Lung (tissue), 12 donors: ENCODE results near the gene SUGCT. TPM values are rescaled to one million over a fixed set of nuclear protein-coding genes. Genes with fewer than 3 reads are reported as not detected.

ENCODE experiments used
- ATAC-seq: fragments of 200-7000 bp; cut with Tn5 transposase; one replicate; pipeline ENCODE4 v1.9.1; 2020; ENCODE audit warnings: moderate number of reproducible peaks; ENCODE audit not compliant: insufficient read depth, low FRiP score
- DNase-seq, 3 donors: peaks; one replicate each; pipeline ENCODE4 v3.0.0-alpha.2; 2013 to 2017
- H3K27ac ChIP-seq, 2 donors: one replicate each; pipeline ENCODE4 v1.5.1; 2013; ENCODE audit warnings: mild to moderate bottlenecking in 2 of 2, moderate library complexity in 2 of 2, control low read depth in 1 of 2, inconsistent platforms in 1 of 2, low read depth in 1 of 2, low read length in 1 of 2
- H3K27me3 ChIP-seq, 3 donors: one replicate each; pipeline ENCODE4 v1.5.1; 2013; ENCODE audit warnings: low read length in 2 of 3; ENCODE audit not compliant: control insufficient read depth in 3 of 3, insufficient read depth in 3 of 3
- H3K36me3 ChIP-seq, 4 donors: one replicate each; pipeline ENCODE4 v1.5.1; 2013; ENCODE audit warnings: low read length in 4 of 4, mild to moderate bottlenecking in 1 of 4, moderate library complexity in 1 of 4; ENCODE audit not compliant: control insufficient read depth in 4 of 4, insufficient read depth in 4 of 4
- H3K4me1 ChIP-seq, 5 donors: one replicate each; pipeline ENCODE4 v1.5.1; 2013; ENCODE audit warnings: low read length in 5 of 5, mild to moderate bottlenecking in 2 of 5, moderate library complexity in 1 of 5; ENCODE audit not compliant: control insufficient read depth in 5 of 5, insufficient read depth in 5 of 5
- H3K4me3 ChIP-seq: one replicate; pipeline ENCODE4 v1.5.1; 2013; ENCODE audit warnings: mild to moderate bottlenecking, control low read depth, moderate library complexity
- H3K9ac ChIP-seq, 2 donors: one replicate each; pipeline ENCODE4 v1.5.1; 2013; ENCODE audit warnings: low read length in 2 of 2, control low read depth in 1 of 2; ENCODE audit not compliant: insufficient read depth in 1 of 2
- H3K9me3 ChIP-seq, 4 donors: one replicate each; pipeline ENCODE4 v1.5.1; 2013; ENCODE audit warnings: low read length in 3 of 4, mild to moderate bottlenecking in 1 of 4, moderate library complexity in 1 of 4; ENCODE audit not compliant: control insufficient read depth in 4 of 4, insufficient read depth in 3 of 4
- CTCF ChIP-seq: IDR thresholded peaks from 2 replicates; pipeline ENCODE4 v1.5.1; 2012; ENCODE audit warnings: mild to moderate bottlenecking; ENCODE audit errors: control extremely low read depth, extremely low read depth
- whole genome bisulfite sequencing, 2 donors: extraction: QIAGEN DNeasy Blood & Tissue Kit; methylation state at CpG; one replicate each; pipeline ENCODE4 v1.1.7; 2013; 5-methylcytosine and 5-hydroxymethylcytosine counted together
- polyA plus RNA-seq, 2 donors: library from polyadenylated mRNA; stranded (reverse); fragments of 200-250 nt; gene quantifications; one replicate each; pipeline ENCODE4 v1.2.1, GENCODE V29; 2013
- total RNA-seq, 2 donors: library from RNA; depleted of rRNA in 1 of 2; stranded (reverse); fragments of >200 nt in 1 of 2; gene quantifications; one replicate each; pipeline ENCODE4 v1.2.1, GENCODE V29; 2014 to 2021
- donor health status: control.
- donor health status: control.
- donor health status: Bipolar disorder and iron deficiency.
- donor health status: healthy.
- donor health status: DM: yes; HTN: yes; CAD: no.

The SUGCT gene
- total and polyA plus RNA-seq, 4 donors: 0.23 to 4.2 (median 1.8) TPM

GRCh38 chr7:40186586-40186985 lies 51.8 kb downstream of the SUGCT start:
- no peak overlapping the region for H3K27ac ChIP-seq
- DNase-seq (no peak), ATAC-seq (no peak)
- H3K36me3 ChIP-seq: peaks cover 0 to 2% (median 0%) of the 10 kb centered on the region in 4 donors
- 75 to 88% methylated on average over 1 of the region's 1 CpG for WGBS, 2 donors
- no peaks in the 10 kb centered on the region for H3K4me1 ChIP-seq
- H3K27me3 ChIP-seq: no peaks in the 10 kb centered on the region
- no peak for TF ChIP-seq CTCF
- H3K9me3 ChIP-seq: no peaks in the 10 kb centered on the region
- no peak overlapping the region for H3K4me3 ChIP-seq
- no peak overlapping the region for H3K9ac ChIP-seq

GRCh38 chr7:40192036-40192435 lies 57.2 kb downstream of the SUGCT start:
- TF ChIP-seq CTCF: no peak
- peak in 1 of 3 donors; percentile 12 for DNase-seq
- Histone ChIP-seq H3K27me3 (no peaks in the 10 kb centered on the region), H3K9me3 (no peaks in the 10 kb centered on the region), H3K27ac (no peak overlapping the region), H3K4me3 (no peak overlapping the region), H3K9ac (no peak overlapping the region), H3K36me3 (no peaks in the 10 kb centered on the region), H3K4me1 (no peaks in the 10 kb centered on the region)
- ATAC-seq: no peak
- WGBS, 2 donors: 86 to 92% methylated on average over 2 of the region's 2 CpGs

GRCh38 chr7:40194745-40195144 lies 59.9 kb downstream of the SUGCT start:
- 75 to 76% methylated on average over 1 of the region's 1 CpG for WGBS, 2 donors
- no peak for ATAC-seq

More at GRCh38 chr7:40194745-40195144, 59.9 kb downstream of the SUGCT start:
- Histone ChIP-seq H3K9me3 (no peaks in the 10 kb centered on the region), H3K4me1 (no peaks in the 10 kb centered on the region), H3K27ac (no peak overlapping the region), H3K36me3 (no peaks in the 10 kb centered on the region), H3K27me3 (no peaks in the 10 kb centered on the region), H3K9ac (no peak overlapping the region), H3K4me3 (no peak overlapping the region)
- no peak for TF ChIP-seq CTCF
- DNase-seq: peak in 1 of 3 donors; percentile 3
